Thyroid gland (tissue), 4 donors: Measurements from ENCODE around the gene CDH23.

Experiments
- CTCF ChIP-seq, 6 experiments: fragments of 200-600 bp in 3 of 6; fragments of 450-650 bp in 3 of 6; sonication (generic) in 3 of 6; IDR thresholded peaks; one replicate each; pipeline ENCODE4 v1.5.1; 2016 to 2019; ENCODE audit warnings: antibody characterized with exemption in 6 of 6, mild to moderate bottlenecking in 2 of 6, inconsistent platforms in 1 of 6, moderate library complexity in 1 of 6
- POLR2A ChIP-seq, 2 donors: fragments of 450-650 bp; IDR thresholded peaks; one replicate each; pipeline ENCODE4 v1.6.1; 2017; ENCODE audit warnings: antibody characterized with exemption in 2 of 2, mild to moderate bottlenecking in 2 of 2, moderate library complexity in 1 of 2

GRCh38 chr10:71658467-71658745 is 261.7 kb downstream of the CDH23 start:
- TF ChIP-seq CTCF (IDR thresholded peaks at IDR 0.05) (no peak), POLR2A (IDR thresholded peaks at IDR 0.05) (no peak)
